PC-9 (cell line): ENCODE measurements around the gene IREB2. TPM values are rescaled to one million over a fixed set of nuclear protein-coding genes. Genes with fewer than 3 reads are reported as not detected.
"Not testable (repeated sequence)": the region's sequence is repeated elsewhere in the genome, so short reads cannot be mapped to it uniquely, and the experiment has no call there.

Experiments used
- BruUV-seq: library from RNA; stranded (reverse); fragments of 400-500 nt; replicated peaks from 2 replicates; lab custom pipeline; 2021; lab: Mats Ljungman, UMichigan
- CTCF ChIA-PET: fragments of 300-600 bp; sonication (Branson Sonifier 250); formaldehyde crosslinking; loops from one replicate; lab custom pipeline; 2022; ENCODE audit warnings: antibody characterized with exemption; lab: Charles Lee
- POLR2A ChIA-PET: fragments of 300-600 bp; sonication (Branson Sonifier 250); formaldehyde crosslinking; loops from one replicate; lab custom pipeline; 2022; ENCODE audit warnings: antibody characterized with exemption; ENCODE audit not compliant: unreplicated experiment; lab: Charles Lee
- DNase-seq, 2 experiments: peaks; one replicate each; pipeline versions ENCODE4 v3.0.0 to v3.0.0-alpha.2; 2015 to 2022; ENCODE audit warnings: mixed read lengths in 1 of 2
- H2AFZ ChIP-seq: fragments of 200-600 bp; sonication (generic); 2 replicates; pipeline ENCODE4 v1.8.1; 2017; ENCODE audit warnings: antibody characterized with exemption
- H3F3A ChIP-seq: fragments of 200-600 bp; sonication (generic); 2 replicates; pipeline ENCODE4 v1.8.1; 2017; ENCODE audit warnings: antibody characterized with exemption, mild to moderate bottlenecking, low read depth; ENCODE audit not compliant: insufficient read depth
- H3K27ac ChIP-seq: fragments of 200-600 bp; sonication (generic); 2 replicates; pipeline ENCODE4 v1.6.1; 2016; ENCODE audit warnings: mixed run types
- H3K27me3 ChIP-seq: fragments of 200-600 bp; sonication (generic); 2 replicates; pipeline ENCODE4 v1.6.1; 2016; ENCODE audit warnings: low read depth, mixed run types; ENCODE audit not compliant: insufficient read depth
- H3K36me3 ChIP-seq: fragments of 200-600 bp; sonication (generic); 2 replicates; pipeline ENCODE4 v1.6.1; 2016; ENCODE audit warnings: low read depth, mixed run types
- H3K4me1 ChIP-seq: fragments of 200-600 bp; sonication (generic); replicated peaks from 2 replicates; pipeline ENCODE4 v1.6.1; 2016; ENCODE audit warnings: mixed run types; ENCODE audit not compliant: insufficient read depth
- H3K4me2 ChIP-seq: fragments of 200-600 bp; sonication (generic); 2 replicates; pipeline ENCODE4 v1.6.1; 2017; ENCODE audit warnings: mixed run types
- H3K4me3 ChIP-seq: fragments of 200-600 bp; sonication (generic); 2 replicates; pipeline ENCODE4 v1.6.1; 2016; ENCODE audit warnings: mixed run types
- H3K79me2 ChIP-seq: fragments of 200-600 bp; sonication (generic); 2 replicates; pipeline ENCODE4 v1.6.1; 2017; ENCODE audit warnings: low read depth, mixed run types
- H3K9me2 ChIP-seq: fragments of 200-600 bp; sonication (generic); 2 replicates; pipeline ENCODE4 v1.8.1; 2017; ENCODE audit warnings: mild to moderate bottlenecking; ENCODE audit not compliant: insufficient read depth
- H3K9me3 ChIP-seq: fragments of 200-600 bp; sonication (generic); 2 replicates; pipeline ENCODE4 v1.8.1; 2016; ENCODE audit warnings: low read depth; ENCODE audit not compliant: insufficient read depth
- H4K20me1 ChIP-seq: fragments of 200-600 bp; sonication (generic); 2 replicates; pipeline ENCODE4 v1.8.1; 2017; ENCODE audit not compliant: insufficient read depth
- EZH2 ChIP-seq: fragments of 200-600 bp; sonication (generic); IDR thresholded peaks from 2 replicates; pipeline ENCODE4 v1.8.0; 2017; ENCODE audit warnings: antibody characterized with exemption, low read depth
- intact Hi-C: fragments of 100-400 bp; cut with micrococcal nuclease; formaldehyde crosslinking; loops from one replicate; pipeline ENCODE4 v1.10.0; 2022; ENCODE audit not compliant: unreplicated experiment
- total RNA-seq: library from RNA; stranded (reverse); gene quantifications from 2 replicates; pipeline ENCODE4 v1.2.3, GENCODE V29; 2021
- TF ChIP-seq, protein P1 (sequence below): fragments of 200-600 bp; sonication (generic); conservative IDR thresholded peaks from 2 replicates; pipeline ENCODE4 v1.6.1; 2017; ENCODE audit warnings: mixed run types, antibody characterized with exemption, mild to moderate bottlenecking, moderate library complexity

The IREB2 gene
- total RNA-seq, 1 experiment from 2014 or later, result 48.8 TPM

GRCh38 chr15:78404125-78404524, 33.9 kb upstream of the IREB2 start:
- Histone ChIP-seq H3K9me3 (no peaks in the 10 kb centered on the region), H3K4me1 (peaks cover 5% of the 10 kb centered on the region; the same call in 1 of the 2 replicates), H3K79me2 (no peaks in the 10 kb centered on the region), H3K36me3 (no peaks in the 10 kb centered on the region), H3K9me2 (no peaks in the 10 kb centered on the region), H3F3A (peaks cover 6% of the 10 kb centered on the region; the same call in 1 of the 2 replicates), H3K4me3 (no peak overlapping the region), H3K4me2 (no peak overlapping the region), H4K20me1 (no peaks in the 10 kb centered on the region), H3K27me3 (0 out of 2 replicates have a peak, but pooled peaks cover 5% of the 10 kb centered on the region), H3K27ac (no peak overlapping the region), H2AFZ (no peak overlapping the region)
- intact Hi-C loops, result no loop called here
- ChIA-PET CTCF (interaction anchor here (0.6 kb wide), 1 partner anchor 78 kb away, joined by 4 read pairs; no protein-coding TSS in a partner anchor), POLR2A (no interaction called here)
- no TSS peak for BruUV-seq
- TF ChIP-seq EZH2, result no peak
- TF ChIP-seq, protein P1, sequence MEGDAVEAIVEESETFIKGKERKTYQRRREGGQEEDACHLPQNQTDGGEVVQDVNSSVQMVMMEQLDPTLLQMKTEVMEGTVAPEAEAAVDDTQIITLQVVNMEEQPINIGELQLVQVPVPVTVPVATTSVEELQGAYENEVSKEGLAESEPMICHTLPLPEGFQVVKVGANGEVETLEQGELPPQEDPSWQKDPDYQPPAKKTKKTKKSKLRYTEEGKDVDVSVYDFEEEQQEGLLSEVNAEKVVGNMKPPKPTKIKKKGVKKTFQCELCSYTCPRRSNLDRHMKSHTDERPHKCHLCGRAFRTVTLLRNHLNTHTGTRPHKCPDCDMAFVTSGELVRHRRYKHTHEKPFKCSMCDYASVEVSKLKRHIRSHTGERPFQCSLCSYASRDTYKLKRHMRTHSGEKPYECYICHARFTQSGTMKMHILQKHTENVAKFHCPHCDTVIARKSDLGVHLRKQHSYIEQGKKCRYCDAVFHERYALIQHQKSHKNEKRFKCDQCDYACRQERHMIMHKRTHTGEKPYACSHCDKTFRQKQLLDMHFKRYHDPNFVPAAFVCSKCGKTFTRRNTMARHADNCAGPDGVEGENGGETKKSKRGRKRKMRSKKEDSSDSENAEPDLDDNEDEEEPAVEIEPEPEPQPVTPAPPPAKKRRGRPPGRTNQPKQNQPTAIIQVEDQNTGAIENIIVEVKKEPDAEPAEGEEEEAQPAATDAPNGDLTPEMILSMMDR, result no peak
- DNase-seq, result no peak

GRCh38 chr15:78404796-78405195, 33.2 kb upstream of the IREB2 start:
- H4K20me1 ChIP-seq, H3K4me2 ChIP-seq, BruUV-seq, H2AFZ ChIP-seq, H3K27me3 ChIP-seq, H3F3A ChIP-seq, H3K27ac ChIP-seq, intact Hi-C loops, H3K79me2 ChIP-seq, H3K4me1 ChIP-seq, H3K9me2 ChIP-seq, H3K9me3 ChIP-seq, H3K36me3 ChIP-seq, DNase-seq, POLR2A ChIA-PET, H3K4me3 ChIP-seq: not testable (repeated sequence)
- CTCF ChIA-PET, result interaction anchor here (0.6 kb wide), 1 partner anchor 79 kb away, joined by 4 read pairs; no protein-coding TSS in a partner anchor

- H3F3A ChIP-seq, result peaks cover 9% of the 10 kb centered on the region; the same call in 1 of the 2 replicates
- H3K4me3 ChIP-seq, result no peak overlapping the region
- no peaks in the 10 kb centered on the region for H4K20me1 ChIP-seq
- H3K27ac ChIP-seq, result no peak overlapping the region
- no peak overlapping the region for H3K4me2 ChIP-seq
- ChIA-PET CTCF (no interaction called here), POLR2A (no interaction called here)
- H3K4me1 ChIP-seq, result peaks cover 8% of the 10 kb centered on the region; the same call in 1 of the 2 replicates
- TF ChIP-seq, protein P1, result no peak
- TF ChIP-seq EZH2, result no peak
- no peak for DNase-seq
- no TSS peak for BruUV-seq
- no peak overlapping the region for H2AFZ ChIP-seq
- no peaks in the 10 kb centered on the region for H3K79me2 ChIP-seq
- H3K27me3 ChIP-seq, result 0 out of 2 replicates have a peak, but pooled peaks cover 5% of the 10 kb centered on the region
- no peaks in the 10 kb centered on the region for H3K9me2 ChIP-seq
- H3K9me3 ChIP-seq, result no peaks in the 10 kb centered on the region
- intact Hi-C loops, result no loop called here
- H3K36me3 ChIP-seq, result no peaks in the 10 kb centered on the region
Observed at GRCh38 chr15:78405336-78405924, 32.6 kb upstream of the IREB2 start.
